GM21423 (cell line): Measurements from ENCODE around the gene TMEM156.
A peak's percentile ranks its signal among the peaks of the same experiment; 100 is the strongest.
"Not testable (repeated sequence)": the region's sequence is repeated elsewhere in the genome, so short reads cannot be mapped to it uniquely, and the experiment has no call there.

Source experiments
- ATAC-seq: cut with Tn5 transposase; IDR thresholded peaks from one replicate; pipeline ENCODE4 v1.9.1; 2021; ENCODE audit warnings: mild to moderate bottlenecking, moderate library complexity; ENCODE audit not compliant: unreplicated experiment

TMEM156 gene

GRCh38 chr4:38959248-38959647 is 73.0 kb downstream of the TMEM156 start:
- not testable (repeated sequence) for ATAC-seq

- ATAC-seq: peak; percentile 61
Observed at GRCh38 chr4:38958453-38959190, 73.6 kb downstream of the TMEM156 start.

GRCh38 chr4:38957893-38958292 is 74.3 kb downstream of the TMEM156 start:
- no peak for ATAC-seq

- ATAC-seq: no peak
Observed at GRCh38 chr4:38957261-38957815, 74.9 kb downstream of the TMEM156 start.

- ATAC-seq: no peak
Observed at GRCh38 chr4:38955957-38956356, 76.3 kb downstream of the TMEM156 start.

- ATAC-seq: no peak
Observed at GRCh38 chr4:38954727-38955126, 77.5 kb downstream of the TMEM156 start.

GRCh38 chr4:38952017-38952416 is 80.2 kb downstream of the TMEM156 start:
- ATAC-seq: no peak

GRCh38 chr4:38951598-38951997 is 80.6 kb downstream of the TMEM156 start:
- no peak for ATAC-seq

GRCh38 chr4:38950734-38951133 is 81.5 kb downstream of the TMEM156 start:
- no peak for ATAC-seq

- no peak for ATAC-seq
Observed at GRCh38 chr4:38950159-38950558, 82.0 kb downstream of the TMEM156 start.

- ATAC-seq: no peak
Observed at GRCh38 chr4:38949411-38950051, 82.7 kb downstream of the TMEM156 start.

- no peak for ATAC-seq
Observed at GRCh38 chr4:38948551-38948950, 83.7 kb downstream of the TMEM156 start.

- ATAC-seq: no peak
Observed at GRCh38 chr4:38946919-38947318, 85.3 kb downstream of the TMEM156 start.

GRCh38 chr4:38944440-38944839 is 87.8 kb downstream of the TMEM156 start:
- no peak for ATAC-seq

- no peak for ATAC-seq
Observed at GRCh38 chr4:38943343-38943742, 88.9 kb downstream of the TMEM156 start.

- ATAC-seq: not testable (repeated sequence)
Observed at GRCh38 chr4:38941906-38942305, 90.3 kb downstream of the TMEM156 start.

- ATAC-seq: no peak
Observed at GRCh38 chr4:38940476-38940875, 91.7 kb downstream of the TMEM156 start.

- peak; percentile 91 for ATAC-seq
Observed at GRCh38 chr4:38939165-38939564, 93.0 kb downstream of the TMEM156 start.

GRCh38 chr4:38935391-38936073 is 96.7 kb downstream of the TMEM156 start:
- ATAC-seq: no peak

GRCh38 chr4:38931125-38931524 is 101.1 kb downstream of the TMEM156 start:
- no peak for ATAC-seq

GRCh38 chr4:38930707-38931106 is 101.5 kb downstream of the TMEM156 start:
- ATAC-seq: no peak

- no peak for ATAC-seq
Observed at GRCh38 chr4:38930204-38930603, 102.0 kb downstream of the TMEM156 start.
